ENCODE data around the gene ASPSCR1. TPM values are rescaled to one million over a fixed set of nuclear protein-coding genes. Genes with fewer than 3 reads are reported as not detected.

ASPSCR1 gene
- total and polyA plus RNA-seq, 2 of the 8 experiments (the other 6 are each of a cell fraction or from before 2014, with no cell fraction given): 33.3 to 43.7 TPM

DNA sequence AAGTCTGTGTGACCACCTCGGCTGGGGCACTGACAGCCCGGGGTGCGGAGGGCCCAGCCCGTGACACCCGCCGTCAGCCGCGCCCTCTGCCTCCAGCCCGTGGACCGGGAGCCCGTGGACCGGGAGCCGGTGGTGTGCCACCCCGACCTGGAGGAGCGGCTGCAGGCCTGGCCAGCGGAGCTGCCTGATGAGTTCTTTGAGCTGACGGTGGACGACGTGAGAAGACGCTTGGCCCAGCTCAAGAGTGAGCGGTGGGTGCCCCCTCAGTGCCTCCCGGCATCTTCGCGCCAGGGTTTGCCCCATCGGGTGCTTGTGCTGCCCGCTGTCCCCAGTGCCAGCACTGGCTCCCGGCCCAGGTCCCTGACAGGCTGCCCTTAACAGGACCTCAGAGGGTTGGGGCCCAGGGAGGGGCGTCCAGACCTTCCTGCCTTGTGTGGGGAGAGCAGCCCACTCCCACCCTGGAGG is 31.5 kb downstream of the ASPSCR1 start (continued):
- TF ChIP-seq POLR2AphosphoS5 (IDR thresholded peaks at IDR 0.05; ENCODE audit: low read depth, low read length): no peak
